Muscle of back (tissue), 13 donors: ENCODE data around the gene KRT77. TPM values are rescaled to one million over a fixed set of nuclear protein-coding genes. Genes with fewer than 3 reads are reported as not detected.
"Not testable (repeated sequence)": the region's sequence is repeated elsewhere in the genome, so short reads cannot be mapped to it uniquely, and the experiment has no call there.

Experiments used
- DNase-seq, 3 donors: peaks; one replicate each; pipeline versions ENCODE4 v3.0.0 to v3.0.0-alpha.2; 2013
- long read RNA-seq, 9 donors: transcript quantifications; one replicate each; lab custom pipeline, GENCODE V29; 2026
- polyA plus RNA-seq, 10 donors: library from polyadenylated mRNA; unstranded; fragments of 120-200 nt; gene quantifications; one replicate each; pipeline ENCODE4 v1.2.1, GENCODE V29; 2013; ENCODE audit not compliant: insufficient read length in 10 of 10

KRT77 gene
- 1 to 10 TPM in 1 of 10 donors, under 1 TPM in 1, not detected in 8; 0.98 to 2.8 TPM for polyA plus RNA-seq
- long read RNA-seq, donor 1: 0 reads
- long read RNA-seq, donor 2: 0 reads
- long read RNA-seq, donor 3: 0 reads
- long read RNA-seq, donor 4: 0 reads
- long read RNA-seq, donor 5: 0 reads
- long read RNA-seq, donor 6: 0 reads
- long read RNA-seq, donor 7: 0 reads
- long read RNA-seq, donor 8: 0 reads
- long read RNA-seq, donor 9: 0 reads

GRCh38 chr12:52703424-52703823 is at the start of gene KRT77:
Gene KRT77, minus strand, starts transcription at chr12:52703524. Its CDS starts 90 bp downstream, at chr12:52703434.
- DNase-seq: no peak

GRCh38 chr12:52752516-52752915 is 49.2 kb upstream of the KRT77 start:
- DNase-seq: no peak

DNA sequence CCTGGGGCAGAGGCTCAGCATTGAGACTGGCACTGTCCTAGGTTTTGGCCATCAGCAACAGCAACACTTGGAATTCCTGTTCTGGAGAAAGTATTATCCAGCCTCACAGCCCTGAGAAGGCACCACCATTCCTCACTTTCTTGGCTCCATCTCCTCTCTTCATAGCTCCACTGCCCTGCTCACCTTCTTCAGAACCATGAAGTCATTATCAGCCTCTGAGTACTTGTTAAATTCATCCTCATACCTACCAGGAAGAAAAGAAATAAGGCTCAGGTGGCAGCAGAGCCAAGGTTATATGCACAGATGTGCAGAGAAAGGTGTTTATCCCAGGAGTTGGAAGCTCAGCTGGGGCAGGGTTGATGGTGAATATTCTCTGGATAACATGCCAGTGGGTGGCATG is 48.5 kb upstream of the KRT77 start:
- no peak for DNase-seq

DNA sequence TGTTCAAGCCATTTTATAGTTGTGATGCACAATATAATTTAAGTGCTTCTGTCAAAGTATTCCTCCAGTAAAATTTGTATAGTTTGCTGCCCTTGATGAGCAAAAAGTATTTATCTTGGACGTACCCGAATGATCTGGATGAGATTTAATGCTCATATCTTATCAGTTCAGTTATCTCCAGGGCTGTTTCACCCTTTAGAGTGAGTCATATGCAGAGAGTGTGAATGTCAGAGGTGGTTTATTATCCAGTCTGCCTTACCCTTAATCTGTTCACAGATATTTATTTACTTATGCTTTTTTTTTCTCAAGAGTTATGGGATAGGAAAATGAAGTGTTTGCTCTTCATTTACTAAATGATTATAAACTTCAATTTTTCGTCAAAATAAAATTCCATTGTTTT is 47.2 kb upstream of the KRT77 start:
- DNase-seq: not testable (repeated sequence)

GRCh38 chr12:52749827-52750226 is 46.5 kb upstream of the KRT77 start:
- no peak for DNase-seq

DNA sequence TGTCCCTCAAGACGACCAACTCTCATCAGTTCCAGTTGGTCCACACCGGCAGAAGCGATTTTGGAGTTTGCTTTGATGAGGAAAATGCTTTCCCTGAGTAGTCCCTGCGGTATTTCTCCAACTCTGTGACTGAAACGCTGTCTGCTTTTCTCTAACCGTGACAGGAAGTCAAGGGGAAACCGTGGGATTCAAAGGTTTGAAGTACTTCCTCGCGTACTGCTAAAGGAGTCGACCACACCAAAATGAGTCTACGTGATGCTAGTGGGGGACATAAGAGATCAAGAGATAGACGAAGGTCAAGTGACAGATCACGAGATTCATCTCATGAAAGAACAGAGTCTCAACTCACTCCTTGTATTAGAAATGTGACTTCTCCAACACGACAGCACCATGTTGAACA is 45.3 kb upstream of the KRT77 start:
- DNase-seq: no peak

DNA sequence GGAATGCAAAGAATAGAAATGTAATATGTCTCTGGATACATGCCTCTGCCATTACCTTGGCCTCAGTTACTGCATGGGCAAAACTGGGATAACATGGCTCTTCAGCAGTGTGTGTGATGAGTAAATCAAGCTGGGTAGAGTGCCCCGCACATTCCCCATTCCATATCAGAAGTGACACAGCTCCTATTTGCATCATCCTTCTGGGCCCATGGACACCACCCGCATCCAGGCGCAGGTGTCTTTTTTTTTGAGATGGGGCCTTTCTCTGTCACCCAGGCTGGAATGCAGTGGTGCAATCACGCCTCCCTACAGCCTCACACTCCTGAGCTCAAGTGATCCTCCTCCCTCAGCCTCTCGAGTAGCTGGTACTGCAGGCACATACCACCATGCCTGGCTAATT is 42.2 kb upstream of the KRT77 start:
- no peak for DNase-seq

DNA sequence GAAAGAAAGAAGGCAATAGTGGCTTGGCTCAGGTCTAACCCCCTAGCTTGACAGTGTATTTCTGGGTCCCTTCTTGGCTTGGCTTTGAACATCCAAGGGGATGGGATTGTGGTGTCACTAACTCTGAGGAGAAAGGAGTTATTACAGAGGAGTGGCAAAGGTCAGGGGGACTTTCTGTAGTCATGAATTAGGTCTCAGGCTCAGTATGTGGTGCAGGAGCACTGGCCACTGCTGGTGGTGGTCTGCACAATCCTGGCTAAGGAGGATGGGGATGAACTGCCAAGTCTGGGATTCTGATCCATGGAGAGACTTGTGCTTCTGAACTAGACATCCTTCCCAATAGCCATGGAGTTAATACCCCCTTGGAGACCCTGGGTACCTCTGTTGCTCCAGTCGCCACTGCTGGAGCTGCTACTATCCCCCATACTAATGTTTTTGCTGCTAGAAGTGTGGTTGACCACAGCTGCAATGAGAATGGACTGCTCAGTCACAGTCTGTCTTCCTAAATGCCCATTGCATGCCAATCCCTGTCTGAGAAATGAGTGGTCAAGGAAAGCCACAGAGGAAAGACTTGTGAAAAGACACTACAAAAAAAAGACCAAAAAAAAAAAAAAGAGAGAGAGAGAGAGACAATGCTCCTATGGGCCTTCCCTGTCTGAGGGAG is 41.3 kb upstream of the KRT77 start:
- DNase-seq: no peak

DNA sequence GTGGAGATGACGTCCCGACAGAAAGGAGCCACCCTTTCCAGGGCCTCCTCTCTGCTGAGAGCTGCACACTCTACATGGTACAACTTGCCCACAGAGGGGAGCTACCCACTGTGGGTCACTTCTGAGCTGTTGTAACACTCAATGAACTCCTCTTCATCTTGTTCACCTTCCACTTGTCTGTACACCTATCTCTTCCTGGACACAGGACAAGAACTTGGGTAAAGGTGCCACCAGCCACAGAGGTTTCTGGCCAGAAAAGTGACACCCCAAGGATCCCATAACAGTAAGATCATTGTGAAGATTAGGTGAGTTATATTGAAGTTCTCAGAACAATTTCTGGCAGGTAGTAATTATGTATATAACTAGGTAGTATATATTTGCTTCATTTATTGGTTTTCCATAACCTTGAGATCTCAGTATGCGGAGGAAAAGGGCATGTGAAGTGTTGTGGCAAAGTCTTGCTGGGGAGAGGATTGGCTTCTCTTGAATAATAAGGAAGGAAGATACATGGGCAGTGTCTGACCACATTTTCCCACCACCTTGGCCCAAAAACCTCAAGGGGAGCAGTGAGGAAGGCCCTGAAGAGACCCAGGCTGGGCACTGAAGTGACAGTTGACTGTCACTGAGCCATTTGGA is 39.6 kb upstream of the KRT77 start:
- DNase-seq: no peak

DNA sequence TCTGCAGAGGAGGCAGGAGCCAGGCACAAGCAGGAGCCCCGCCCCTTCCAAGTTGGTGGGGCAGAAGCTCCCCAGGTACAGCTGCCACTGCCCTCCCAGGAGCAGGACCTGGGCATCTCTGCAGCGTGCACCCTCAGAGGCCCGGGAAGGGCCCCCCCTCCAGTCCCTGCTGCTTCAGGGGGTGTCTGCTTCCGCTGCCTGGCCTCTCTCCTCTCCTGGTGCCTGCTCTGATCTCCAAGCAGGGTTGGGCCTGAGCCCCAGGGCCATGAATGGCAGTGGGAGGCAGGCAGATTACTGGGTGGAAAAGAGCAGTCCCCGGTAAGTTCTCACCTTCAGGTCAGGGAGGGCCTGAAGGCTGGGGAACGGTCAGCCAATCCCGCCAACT is 38.9 kb upstream of the KRT77 start:
- no peak for DNase-seq

DNA sequence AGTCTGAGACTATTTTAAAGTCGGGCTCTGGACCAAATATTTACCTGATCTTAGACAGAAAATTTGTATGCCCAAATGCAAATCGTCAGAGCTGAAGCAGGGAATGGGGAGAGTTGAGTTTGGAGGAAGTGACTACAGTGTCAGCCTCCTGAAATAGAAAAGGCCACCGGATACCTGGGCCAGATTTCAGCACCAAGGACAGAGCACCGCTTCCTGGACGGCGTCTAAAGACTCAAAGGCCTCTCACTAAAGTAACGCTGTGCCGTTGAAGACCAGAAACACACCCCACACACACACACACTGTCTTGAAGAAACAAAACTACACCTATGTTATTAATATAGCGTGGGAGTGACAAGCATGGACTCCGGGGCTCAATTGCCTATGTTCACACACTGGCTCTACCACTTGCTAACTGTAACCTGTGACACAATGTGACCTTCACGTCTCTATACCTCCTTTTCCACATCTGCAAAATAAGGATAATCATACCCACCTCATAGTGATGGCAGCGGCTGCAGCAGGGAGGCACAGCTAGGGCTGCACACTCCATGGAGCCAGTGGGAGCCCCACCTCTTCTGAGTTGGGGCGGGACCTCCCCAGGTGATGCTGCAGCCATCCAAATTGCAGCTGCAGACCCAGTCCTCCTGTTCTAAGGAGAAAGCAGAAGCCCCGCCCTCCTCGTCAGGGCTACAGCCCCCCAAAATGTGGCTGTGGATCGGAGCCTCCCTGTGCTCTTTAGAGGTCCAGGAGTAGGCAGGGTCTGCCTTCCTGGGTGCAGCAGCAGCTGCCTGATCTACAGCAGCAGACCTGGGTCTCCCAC is 38.3 kb upstream of the KRT77 start:
- peak; percentile 57 to 83 (median 79) for DNase-seq

DNA sequence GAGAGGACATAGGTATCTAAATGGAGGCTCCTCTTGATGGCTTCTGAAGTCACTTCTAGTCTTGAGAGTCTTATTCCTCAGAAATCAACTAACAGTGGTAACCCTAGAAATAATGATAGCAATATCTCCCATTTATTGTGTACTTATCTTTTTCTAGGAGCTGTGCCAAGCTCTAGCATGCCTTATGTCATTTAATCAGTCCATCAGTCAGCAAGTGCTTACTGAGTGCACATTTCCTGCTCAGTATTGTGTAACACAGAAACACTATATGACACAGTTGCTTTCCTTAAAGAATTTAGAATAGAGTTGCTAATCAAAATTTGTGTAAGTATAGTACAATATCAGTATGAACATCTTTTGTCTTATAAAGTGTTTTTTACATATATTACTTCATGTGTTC is 37.3 kb upstream of the KRT77 start:
- DNase-seq: no peak

DNA sequence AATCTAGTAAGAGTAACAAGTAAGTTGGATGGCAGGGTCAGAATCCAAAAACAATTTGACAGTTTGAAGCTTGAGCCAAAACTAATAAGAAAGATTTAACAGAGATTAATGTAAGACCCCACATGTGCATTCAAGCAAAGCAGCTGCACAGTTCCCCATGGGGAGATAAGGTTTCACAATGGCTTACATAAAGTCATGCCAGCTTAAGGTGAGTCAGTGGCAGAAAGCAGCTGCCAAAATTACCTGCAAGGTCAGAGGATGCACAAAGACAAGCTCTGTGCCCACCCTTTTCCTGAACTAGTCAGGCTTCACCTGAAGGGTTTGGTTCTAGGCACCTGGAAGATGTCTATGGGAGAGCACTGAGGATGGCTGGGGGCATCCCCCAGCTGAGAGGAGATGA is 36.6 kb upstream of the KRT77 start:
- no peak for DNase-seq

DNA sequence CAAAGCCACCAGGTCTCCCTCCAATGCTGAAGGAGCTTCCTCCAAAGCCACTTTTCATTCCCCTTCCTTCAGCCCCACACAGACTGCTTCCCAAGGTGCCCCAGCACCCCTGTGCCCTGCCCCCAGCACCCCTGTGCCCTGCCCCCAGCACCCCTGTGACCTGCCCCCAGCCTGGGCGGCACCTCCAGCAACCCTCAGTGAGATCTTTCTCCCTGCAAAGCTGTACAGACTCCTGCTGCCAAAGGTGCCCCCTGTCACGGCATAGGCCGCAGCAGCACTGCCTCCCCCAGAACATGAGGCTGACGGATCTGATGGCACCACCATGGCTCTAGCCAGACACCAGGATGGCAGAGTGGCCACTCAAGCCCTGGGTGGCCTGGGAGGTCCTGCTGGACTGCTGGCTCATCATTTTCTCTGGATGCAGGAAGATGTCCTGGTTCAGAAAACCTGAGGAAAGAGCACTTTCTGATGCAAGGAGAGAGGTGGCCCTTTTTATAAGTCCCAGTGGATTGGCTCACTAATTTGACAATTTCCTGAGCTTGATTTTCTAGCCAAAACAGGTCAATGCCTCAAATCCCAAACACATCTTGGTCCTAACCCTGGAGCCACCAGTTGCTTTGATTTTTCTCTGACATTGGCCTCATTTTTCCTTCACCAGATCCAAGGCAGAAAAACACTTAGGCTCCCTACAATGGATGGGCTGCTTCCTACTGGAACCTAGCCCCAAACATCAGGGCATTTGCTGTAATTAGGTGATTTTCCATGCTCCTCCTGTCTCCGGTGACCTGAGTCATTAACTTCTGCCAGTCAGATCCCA is 32.7 kb upstream of the KRT77 start:
- DNase-seq: no peak

DNA sequence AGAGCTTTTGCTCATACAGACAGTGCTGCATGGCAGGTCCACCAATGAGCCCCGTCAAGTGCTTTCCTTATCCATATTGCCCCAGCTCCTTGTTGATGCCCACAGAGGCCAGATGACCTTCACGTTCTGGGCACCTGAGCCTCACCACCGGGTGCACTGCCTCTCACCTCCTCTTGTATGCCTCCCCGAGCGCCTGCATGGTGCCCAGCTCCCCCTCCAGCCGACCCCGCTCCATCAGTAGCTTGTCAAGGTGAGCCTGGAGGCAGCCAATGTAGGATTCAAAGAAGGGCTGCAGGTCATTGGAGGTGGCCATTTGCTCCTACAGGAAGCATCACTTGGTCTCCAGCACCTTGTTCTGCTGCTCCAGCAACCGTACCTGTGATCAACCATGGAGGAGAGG is 31.8 kb upstream of the KRT77 start:
- no peak for DNase-seq

DNA sequence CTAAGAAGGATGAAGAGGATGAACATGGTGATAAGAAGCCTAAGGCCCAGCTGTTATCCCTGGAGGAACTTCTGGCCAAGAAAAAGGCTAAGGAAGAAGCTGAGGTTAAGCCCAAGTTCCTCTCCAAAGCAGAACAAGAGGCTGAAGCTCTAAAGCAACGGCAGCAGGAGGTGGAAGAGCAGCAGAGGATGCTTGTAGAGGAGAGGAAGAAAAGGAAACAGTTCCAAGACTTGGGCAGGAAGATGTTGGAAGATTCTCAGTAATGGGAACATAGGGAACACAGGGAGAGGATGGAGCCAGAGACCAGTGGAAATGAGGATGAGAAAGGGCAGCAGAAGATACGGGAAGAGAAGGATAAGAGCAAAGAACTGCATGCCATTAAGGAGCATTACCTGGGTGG is 27.5 kb upstream of the KRT77 start:
- no peak for DNase-seq

DNA sequence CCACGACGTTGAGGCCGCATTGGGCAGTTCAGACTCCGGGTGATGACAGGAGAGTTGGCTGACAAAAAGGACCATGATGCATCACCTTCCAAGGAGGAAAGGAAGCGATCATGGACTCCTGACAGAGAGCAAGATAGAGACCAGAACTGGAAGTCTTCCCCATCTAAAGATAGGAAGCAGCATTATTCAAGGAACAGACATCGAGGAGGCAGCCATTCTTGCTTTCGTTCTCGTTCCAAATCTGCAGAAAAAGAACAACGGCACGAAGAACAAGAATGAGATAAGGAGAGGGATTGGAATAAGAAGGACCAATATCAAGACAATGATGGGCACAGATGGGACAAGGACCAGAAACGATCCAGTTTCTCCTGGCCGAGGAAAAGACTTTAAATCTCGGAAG is 27.1 kb upstream of the KRT77 start:
- DNase-seq: no peak

- DNase-seq: no peak
Measured at GRCh38 chr12:52729147-52729546, 25.8 kb upstream of the KRT77 start.

DNA sequence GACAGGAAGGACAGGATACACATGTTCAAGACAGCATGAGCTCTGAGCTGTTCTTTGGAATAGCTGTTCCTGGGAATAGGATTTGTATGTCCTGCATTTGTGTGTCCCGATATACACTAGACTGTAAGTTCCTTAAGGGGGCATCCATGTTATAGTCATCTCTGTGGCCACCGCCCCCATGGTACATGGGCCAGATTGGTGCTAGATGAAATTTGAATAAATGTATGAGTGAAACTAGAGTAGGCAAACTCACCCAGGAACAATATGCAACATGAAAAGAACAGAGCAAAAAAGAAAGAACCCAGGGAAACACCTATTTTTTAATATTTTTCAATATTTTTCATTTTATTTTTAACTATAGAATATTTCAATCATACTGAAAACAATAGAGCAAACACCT is 25.1 kb upstream of the KRT77 start:
- no peak for DNase-seq

DNA sequence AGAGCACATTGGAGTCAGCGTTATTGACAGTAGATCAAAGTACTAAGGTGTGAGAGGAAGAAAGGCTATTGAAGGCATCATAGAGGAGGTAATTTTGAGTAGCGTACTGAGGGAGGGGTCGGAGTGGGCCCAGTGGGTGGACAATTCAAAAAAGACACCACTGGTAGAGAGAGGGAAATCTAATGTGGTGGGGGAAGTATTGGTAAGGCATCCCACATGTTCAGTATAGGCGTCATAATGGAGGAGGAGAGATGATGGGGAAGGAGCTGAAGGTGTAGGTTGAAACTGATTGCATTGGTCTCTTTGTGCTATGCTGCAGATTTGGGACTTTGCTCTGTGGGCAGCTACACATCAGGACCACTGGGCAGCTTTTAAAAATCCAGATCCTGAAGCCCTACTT is 23.7 kb upstream of the KRT77 start:
- DNase-seq: no peak

DNA sequence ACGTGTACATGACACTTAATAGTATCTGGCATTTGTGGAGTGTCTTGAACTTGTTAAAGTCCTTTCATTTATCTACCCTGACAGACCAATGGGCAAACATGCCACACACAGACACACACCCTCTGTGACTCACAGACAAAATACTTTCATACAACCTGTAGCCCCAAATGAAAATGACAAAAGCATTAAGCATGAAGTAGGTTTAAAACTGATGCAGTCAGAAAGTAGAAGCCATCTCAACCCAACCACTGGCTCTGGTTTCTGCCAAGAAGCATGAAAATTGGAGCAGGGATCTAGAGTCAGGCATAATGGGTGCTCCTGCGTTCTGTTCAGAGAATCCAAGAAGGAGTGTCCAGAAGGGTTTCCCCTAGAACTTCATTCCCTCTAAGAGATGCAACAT is 23.1 kb upstream of the KRT77 start:
- DNase-seq: no peak

- DNase-seq: no peak
Measured at GRCh38 chr12:52724384-52724783, 21.1 kb upstream of the KRT77 start.
